Stimulated activated CD4-positive, alpha-beta T cell treated with anti-CD3 and anti-CD28 coated beads, Interleukin-2, amount 100 ng/mL, for 48 hours (primary cell): ENCODE results near the gene ZNF783.
"Not testable (repeated sequence)": the region's sequence is repeated elsewhere in the genome, so short reads cannot be mapped to it uniquely, and the experiment has no call there.

Experiments
- DNase-seq, 2 donors: peaks; one replicate each; pipeline ENCODE4 v3.0.0-alpha.2; 2020

Gene ZNF783

GRCh38 chr7:149306854-149307253, 44.9 kb downstream of the ZNF783 start:
- no peak for DNase-seq

- DNase-seq = no peak
These were observed 45.9 kb downstream of the ZNF783 start for GRCh38 chr7:149307775-149308501.

DNA sequence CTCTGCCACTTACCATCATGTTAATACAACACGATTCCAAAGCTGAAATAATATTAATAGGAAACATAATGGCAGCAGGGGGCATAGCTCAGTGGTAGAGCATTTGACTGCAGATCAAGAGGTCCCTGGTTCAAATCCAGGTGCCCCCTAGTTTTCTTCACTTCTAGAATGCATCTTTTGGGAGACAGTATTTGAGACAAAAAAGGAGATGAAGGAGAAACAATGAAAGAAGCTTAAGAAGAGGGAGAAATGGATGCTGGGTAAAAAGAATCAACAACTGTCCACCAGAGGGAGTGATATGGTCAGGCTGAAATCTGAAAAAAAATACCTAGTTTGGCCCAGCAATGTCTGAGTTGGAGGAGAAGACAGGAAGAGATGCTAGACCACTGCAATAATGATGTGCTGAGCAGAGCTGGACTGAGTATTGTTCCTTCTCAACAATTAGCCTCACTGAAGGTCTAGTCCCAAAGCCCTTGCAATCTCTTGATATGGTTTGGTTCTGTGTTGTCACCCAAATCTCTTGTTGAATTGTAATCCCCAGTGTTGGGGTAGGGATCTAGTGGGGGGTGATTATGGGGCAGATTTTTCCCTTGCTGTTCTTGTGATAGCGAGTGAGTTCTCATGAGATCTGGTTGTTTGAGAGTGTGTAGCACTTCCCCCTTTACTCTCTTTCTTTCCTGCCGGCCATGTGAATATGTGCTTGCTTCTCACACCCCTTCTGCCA, 48.3 kb downstream of the ZNF783 start:
- no peak for DNase-seq

GRCh38 chr7:149310990-149311573, 49.1 kb downstream of the ZNF783 start:
- no peak for DNase-seq

- no peak for DNase-seq
These were observed 52.0 kb downstream of the ZNF783 start for GRCh38 chr7:149313981-149314380.

DNA sequence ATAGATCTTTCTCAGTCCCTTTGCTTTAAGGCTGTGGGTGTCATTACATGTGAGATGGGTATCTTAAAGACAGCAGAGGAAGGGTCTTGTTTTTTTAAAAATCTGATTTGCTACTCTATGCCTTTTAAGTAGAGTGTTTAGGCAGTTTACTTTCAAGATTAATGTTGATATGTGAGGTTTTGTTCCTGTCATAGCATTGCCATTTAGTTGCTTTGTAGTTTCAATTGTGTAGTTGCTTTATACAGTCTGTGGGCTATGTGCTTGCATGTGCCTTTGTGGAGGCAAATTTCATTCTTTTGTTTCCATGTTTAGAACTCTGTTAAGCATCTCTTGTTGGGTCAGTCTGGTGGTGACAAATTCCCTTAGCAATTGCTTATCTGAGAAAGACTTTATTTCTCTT, 54.6 kb downstream of the ZNF783 start:
- no peak for DNase-seq

DNA sequence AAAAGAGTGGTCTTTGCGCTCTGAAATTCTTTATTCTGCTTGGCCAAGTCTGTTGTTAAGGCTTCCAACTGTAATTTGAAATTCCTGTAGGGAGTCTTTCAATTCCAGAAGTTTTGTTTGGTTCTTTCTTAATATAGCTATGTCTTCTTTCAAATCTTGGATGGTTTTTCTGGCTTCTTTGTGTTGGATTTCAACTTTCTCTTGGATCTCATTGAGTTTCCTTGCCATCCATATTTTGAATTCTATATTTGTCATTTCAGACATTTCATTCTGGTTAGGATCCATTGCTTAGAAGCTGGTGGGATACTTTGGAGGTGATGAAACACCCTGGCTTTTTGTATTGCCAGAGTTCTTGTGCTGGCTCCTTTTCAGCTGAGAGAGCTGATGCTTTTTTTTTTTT, 55.5 kb downstream of the ZNF783 start:
- no peak for DNase-seq

DNA sequence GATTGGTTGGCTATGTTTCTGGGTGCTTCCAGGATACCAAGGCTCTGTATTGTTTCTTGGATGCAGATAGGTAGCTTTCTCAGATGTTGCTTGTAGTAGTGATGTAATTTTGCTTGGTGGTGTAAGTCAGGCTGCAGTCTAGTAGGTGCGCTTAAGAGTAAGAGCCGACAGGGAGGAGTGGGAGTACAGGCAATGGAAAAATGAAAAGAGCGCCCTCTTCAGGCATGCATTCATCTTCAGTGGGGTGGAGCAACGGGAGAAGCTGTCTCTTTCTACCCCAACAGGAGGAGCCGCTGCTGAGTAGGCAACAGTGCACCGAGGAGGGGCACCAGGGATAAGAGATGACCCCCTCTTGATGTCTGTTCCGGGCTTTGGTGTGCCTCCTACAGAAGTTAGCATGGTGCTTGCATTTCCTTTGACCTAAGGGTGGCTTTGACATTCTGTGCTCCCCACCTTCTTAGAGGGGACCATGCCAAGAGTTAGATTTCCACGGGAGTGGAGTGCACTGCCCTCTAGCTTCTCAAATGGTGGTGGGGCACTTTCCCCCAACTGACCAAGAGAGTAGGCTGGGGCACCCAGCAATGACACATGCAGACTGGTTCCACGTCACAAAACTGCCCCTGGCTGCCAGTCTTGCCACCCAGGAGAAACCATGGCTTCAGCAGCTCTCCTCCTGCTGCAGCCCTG, 56.1 kb downstream of the ZNF783 start:
- no peak for DNase-seq

GRCh38 chr7:149319376-149319775, 57.4 kb downstream of the ZNF783 start:
- no peak for DNase-seq

- DNase-seq = no peak
These were observed 58.5 kb downstream of the ZNF783 start for GRCh38 chr7:149320313-149321124.

DNA sequence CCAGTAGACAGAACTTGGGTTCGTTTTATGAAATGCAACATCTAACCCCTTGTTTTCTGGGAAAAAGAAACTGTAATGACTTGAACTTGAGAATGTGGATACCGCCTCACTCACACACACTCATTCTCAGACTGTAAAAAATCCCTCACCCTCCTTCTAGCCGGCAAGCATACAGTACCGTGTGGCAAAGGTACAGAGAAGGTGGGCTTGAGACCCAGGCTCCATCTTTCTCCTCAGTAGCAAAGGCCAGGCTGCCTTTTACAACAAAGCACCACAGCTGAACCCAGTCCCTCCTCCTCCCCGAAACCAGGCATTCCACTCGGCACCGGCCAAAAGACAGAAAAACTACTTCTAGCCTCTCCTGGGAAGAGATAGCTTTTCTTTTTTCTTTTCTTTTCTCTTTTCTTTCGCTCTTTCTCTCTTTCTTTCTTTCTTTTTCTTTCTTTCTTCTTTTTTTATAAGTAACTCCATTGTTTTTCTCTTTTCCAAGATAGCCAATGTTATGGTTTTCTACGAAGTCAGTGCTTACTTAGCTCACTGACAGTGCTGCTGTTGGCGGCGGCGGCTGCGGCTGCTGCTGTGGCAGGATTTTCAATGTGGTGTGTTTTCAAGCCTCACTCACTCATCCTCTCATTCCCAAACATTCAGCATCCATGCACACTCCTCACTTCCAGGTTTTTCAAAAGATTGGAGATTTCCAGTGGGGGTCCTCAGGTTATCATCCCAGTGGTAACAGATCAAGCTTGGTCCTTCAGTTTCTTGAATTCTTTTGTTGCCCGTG, 59.3 kb downstream of the ZNF783 start:
- DNase-seq = not testable (repeated sequence)

DNA sequence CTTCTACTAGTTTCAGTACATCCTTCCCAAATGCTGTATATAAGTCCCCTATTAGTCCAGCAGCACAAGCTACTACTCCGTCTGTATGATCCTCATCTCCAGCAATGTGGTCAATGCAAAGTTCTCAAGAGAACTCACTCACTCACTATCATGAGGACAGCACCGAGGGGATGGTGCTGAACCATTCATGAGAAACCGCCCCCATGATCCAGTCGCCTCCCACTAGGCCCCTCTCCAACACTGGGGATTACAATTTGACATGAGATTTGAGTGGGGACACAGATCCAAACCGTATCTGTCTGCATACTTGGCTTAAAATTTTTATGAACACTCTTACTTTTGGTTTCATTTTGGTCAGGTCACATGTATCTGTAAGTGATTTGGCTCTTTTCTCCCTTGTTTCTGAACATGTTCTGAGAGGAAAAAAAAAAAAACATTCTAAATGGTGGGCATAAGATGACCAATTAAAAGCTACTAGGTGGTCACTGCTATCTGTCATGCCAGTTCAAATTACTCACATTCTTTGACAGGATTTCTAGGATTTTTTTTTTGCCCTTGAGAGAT, 60.1 kb downstream of the ZNF783 start:
- no peak for DNase-seq

- DNase-seq = no peak
These were observed 60.7 kb downstream of the ZNF783 start for GRCh38 chr7:149322737-149323136.

DNA sequence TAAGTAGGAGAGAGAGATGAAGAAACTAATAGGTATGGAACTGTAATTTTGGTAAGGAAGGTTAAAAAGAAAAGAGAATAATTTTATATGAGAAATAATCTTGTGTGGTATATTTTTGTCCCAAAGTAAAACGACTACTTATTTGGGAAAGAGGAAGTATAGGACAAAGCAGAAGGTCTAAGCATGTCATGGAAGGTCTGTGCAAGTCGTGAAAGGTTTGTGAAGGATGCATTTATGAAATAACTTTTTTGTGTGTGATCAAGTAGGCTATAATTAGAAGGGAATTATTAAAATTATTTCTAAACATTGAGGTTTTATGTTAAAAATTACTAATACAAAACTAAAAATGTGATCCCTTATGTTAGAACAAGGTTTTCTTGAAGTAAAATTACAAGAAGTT, 63.3 kb downstream of the ZNF783 start:
- DNase-seq = no peak

DNA sequence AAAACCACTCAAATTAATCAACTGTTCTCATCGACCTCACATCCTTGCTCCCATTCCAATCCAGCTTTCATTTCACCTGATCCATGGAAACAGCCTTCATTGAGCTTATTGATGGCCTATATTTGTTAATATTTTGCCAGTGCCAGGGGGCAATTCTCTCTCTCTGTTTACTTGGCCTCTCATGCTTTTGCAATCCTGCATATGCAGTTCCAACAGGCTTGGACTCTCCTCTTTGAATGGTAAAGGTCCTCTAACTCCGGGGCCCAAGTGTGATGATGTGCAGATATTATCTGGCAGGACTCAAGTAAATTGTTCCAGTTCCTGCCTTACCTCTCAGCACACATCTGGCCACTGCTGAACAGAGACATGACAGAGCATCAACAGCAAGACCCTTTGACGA, 67.3 kb downstream of the ZNF783 start:
- DNase-seq = no peak

GRCh38 chr7:149329766-149330334, 67.9 kb downstream of the ZNF783 start:
- DNase-seq = no peak

GRCh38 chr7:149330914-149331567, 69.0 kb downstream of the ZNF783 start:
- no peak for DNase-seq

GRCh38 chr7:149332602-149333320, 70.8 kb downstream of the ZNF783 start:
- not testable (repeated sequence) for DNase-seq

GRCh38 chr7:149333321-149333717, 71.3 kb downstream of the ZNF783 start:
- DNase-seq = no peak

GRCh38 chr7:149334219-149334618, 72.2 kb downstream of the ZNF783 start:
- no peak for DNase-seq
